ENCODE results near the gene TSPAN15.
"Not testable (repeated sequence)": the region's sequence is repeated elsewhere in the genome, so short reads cannot be mapped to it uniquely, and the experiment has no call there.

TSPAN15 gene

GRCh38 chr10:69467928-69468750, 16.9 kb downstream of the TSPAN15 start:
- DNase-seq: no peak

- DNase-seq: no peak
Observed at GRCh38 chr10:69468751-69469089, 17.5 kb downstream of the TSPAN15 start.

GRCh38 chr10:69469976-69470375, 18.7 kb downstream of the TSPAN15 start:
- DNase-seq: no peak

GRCh38 chr10:69470463-69471384, 19.5 kb downstream of the TSPAN15 start:
- DNase-seq: no peak

- no peak for DNase-seq
Observed at GRCh38 chr10:69472142-69472541, 20.9 kb downstream of the TSPAN15 start.

GRCh38 chr10:69472544-69472943, 21.3 kb downstream of the TSPAN15 start:
- DNase-seq: no peak

- DNase-seq: no peak
Observed at GRCh38 chr10:69473304-69473990, 22.2 kb downstream of the TSPAN15 start.

- peak; percentile 88 for DNase-seq
Observed at GRCh38 chr10:69474742-69475432, 23.6 kb downstream of the TSPAN15 start.

- DNase-seq: peak; percentile 40
Observed at GRCh38 chr10:69475433-69475830, 24.2 kb downstream of the TSPAN15 start.

- no peak for DNase-seq
Observed at GRCh38 chr10:69477968-69478597, 26.8 kb downstream of the TSPAN15 start.

- no peak for DNase-seq
Observed at GRCh38 chr10:69479240-69480067, 28.2 kb downstream of the TSPAN15 start.

GRCh38 chr10:69480068-69480412, 28.8 kb downstream of the TSPAN15 start:
- no peak for DNase-seq

- no peak for DNase-seq
Observed at GRCh38 chr10:69481305-69481704, 30.0 kb downstream of the TSPAN15 start.

GRCh38 chr10:69481811-69482524, 30.7 kb downstream of the TSPAN15 start:
- DNase-seq: no peak

GRCh38 chr10:69483963-69484362, 32.7 kb downstream of the TSPAN15 start:
- DNase-seq: no peak

GRCh38 chr10:69484736-69485135, 33.5 kb downstream of the TSPAN15 start:
- DNase-seq: no peak

GRCh38 chr10:69486922-69487730, 35.9 kb downstream of the TSPAN15 start:
- DNase-seq: no peak

- DNase-seq: not testable (repeated sequence)
Observed at GRCh38 chr10:69488149-69488844, 37.0 kb downstream of the TSPAN15 start.

- DNase-seq: not testable (repeated sequence)
Observed at GRCh38 chr10:69488856-69489255, 37.6 kb downstream of the TSPAN15 start.

Measured in NCI-H226 (cell line).